Stimulated activated naive CD8-positive, alpha-beta T cell treated with anti-CD3 and anti-CD28 coated beads, Interleukin-15, Interleukin-2, amounts not matched to agents 100 ng/mL and 50 ng/mL, for 24 hours (primary cell): Measurements from ENCODE around the gene TMEM187.

ENCODE experiments used
- H3K27ac Mint-ChIP-seq: one replicate; pipeline ENCODE4 v1.8.0; 2021; ENCODE audit warnings: mild to moderate bottlenecking, mixed read lengths
- H3K27me3 Mint-ChIP-seq: one replicate; pipeline ENCODE4 v1.8.0; 2021; ENCODE audit warnings: mixed read lengths
- H3K36me3 Mint-ChIP-seq: one replicate; pipeline ENCODE4 v1.8.0; 2021; ENCODE audit warnings: low read depth, mixed read lengths
- H3K4me1 Mint-ChIP-seq: one replicate; pipeline ENCODE4 v1.8.0; 2021; ENCODE audit warnings: low read depth, mixed read lengths
- H3K4me3 Mint-ChIP-seq: one replicate; pipeline ENCODE4 v1.8.0; 2021; ENCODE audit warnings: mild to moderate bottlenecking, mixed read lengths
- H3K9me3 Mint-ChIP-seq: one replicate; pipeline ENCODE4 v1.8.0; 2021; ENCODE audit warnings: mixed read lengths

The TMEM187 gene

GRCh38 chrX:153945956-153946943, 26.3 kb upstream of the TMEM187 start:
- Mint-ChIP-seq H3K4me1 (peaks cover 36% of the 10 kb centered on the region), H3K27me3 (no peaks in the 10 kb centered on the region), H3K9me3 (no peaks in the 10 kb centered on the region), H3K27ac (no peak overlapping the region), H3K36me3 (peaks cover 9% of the 10 kb centered on the region), H3K4me3 (no peak overlapping the region)

GRCh38 chrX:153947009-153947769, 25.4 kb upstream of the TMEM187 start:
- peaks cover 38% of the 10 kb centered on the region for H3K4me1 Mint-ChIP-seq
- H3K36me3 Mint-ChIP-seq = peaks cover 12% of the 10 kb centered on the region
- H3K27ac Mint-ChIP-seq = peak overlapping the region; percentile 84
- no peaks in the 10 kb centered on the region for H3K27me3 Mint-ChIP-seq
- no peaks in the 10 kb centered on the region for H3K9me3 Mint-ChIP-seq
- H3K4me3 Mint-ChIP-seq = peak overlapping the region; percentile 9

- Mint-ChIP-seq H3K4me1 (peaks cover 38% of the 10 kb centered on the region), H3K36me3 (peaks cover 12% of the 10 kb centered on the region), H3K27ac (peak overlapping the region; percentile 84), H3K9me3 (no peaks in the 10 kb centered on the region), H3K4me3 (no peak overlapping the region), H3K27me3 (no peaks in the 10 kb centered on the region)
Measured at GRCh38 chrX:153948002-153948466, 24.5 kb upstream of the TMEM187 start.

GRCh38 chrX:153948847-153949805, 23.4 kb upstream of the TMEM187 start:
- H3K27me3 Mint-ChIP-seq = no peaks in the 10 kb centered on the region
- H3K36me3 Mint-ChIP-seq = peaks cover 12% of the 10 kb centered on the region
- H3K4me1 Mint-ChIP-seq = peaks cover 38% of the 10 kb centered on the region
- no peak overlapping the region for H3K4me3 Mint-ChIP-seq
- H3K9me3 Mint-ChIP-seq = no peaks in the 10 kb centered on the region
- peak overlapping the region; percentile 84 for H3K27ac Mint-ChIP-seq

GRCh38 chrX:153950127-153950526, 22.4 kb upstream of the TMEM187 start:
- Mint-ChIP-seq H3K4me3 (no peak overlapping the region), H3K36me3 (peaks cover 12% of the 10 kb centered on the region)

GRCh38 chrX:153951683-153952372, 20.7 kb upstream of the TMEM187 start:
- Mint-ChIP-seq H3K4me1 (peaks cover 35% of the 10 kb centered on the region), H3K36me3 (peaks cover 16% of the 10 kb centered on the region), H3K27ac (no peak overlapping the region), H3K4me3 (no peak overlapping the region), H3K27me3 (no peaks in the 10 kb centered on the region), H3K9me3 (no peaks in the 10 kb centered on the region)

More at GRCh38 chrX:153950127-153950526, 22.4 kb upstream of the TMEM187 start:
- H3K27ac Mint-ChIP-seq = no peak overlapping the region
- H3K9me3 Mint-ChIP-seq = no peaks in the 10 kb centered on the region
- no peaks in the 10 kb centered on the region for H3K27me3 Mint-ChIP-seq
- peaks cover 35% of the 10 kb centered on the region for H3K4me1 Mint-ChIP-seq

GRCh38 chrX:153952373-153953026, 20.1 kb upstream of the TMEM187 start:
- no peak overlapping the region for H3K4me3 Mint-ChIP-seq

GRCh38 chrX:153953342-153953830, 19.2 kb upstream of the TMEM187 start:
- no peaks in the 10 kb centered on the region for H3K9me3 Mint-ChIP-seq
- H3K27me3 Mint-ChIP-seq = no peaks in the 10 kb centered on the region
- H3K4me3 Mint-ChIP-seq = no peak overlapping the region
- H3K36me3 Mint-ChIP-seq = peaks cover 16% of the 10 kb centered on the region
- no peak overlapping the region for H3K27ac Mint-ChIP-seq
- H3K4me1 Mint-ChIP-seq = peaks cover 25% of the 10 kb centered on the region

More at GRCh38 chrX:153952373-153953026, 20.1 kb upstream of the TMEM187 start:
- Mint-ChIP-seq H3K4me1 (peaks cover 32% of the 10 kb centered on the region), H3K36me3 (peaks cover 16% of the 10 kb centered on the region), H3K27ac (no peak overlapping the region), H3K27me3 (no peaks in the 10 kb centered on the region), H3K9me3 (no peaks in the 10 kb centered on the region)

GRCh38 chrX:153953892-153954557, 18.5 kb upstream of the TMEM187 start:
- H3K36me3 Mint-ChIP-seq = peaks cover 16% of the 10 kb centered on the region
- no peak overlapping the region for H3K27ac Mint-ChIP-seq
- peaks cover 18% of the 10 kb centered on the region for H3K4me1 Mint-ChIP-seq
- H3K4me3 Mint-ChIP-seq = peak overlapping the region; percentile 10
- no peaks in the 10 kb centered on the region for H3K9me3 Mint-ChIP-seq
- H3K27me3 Mint-ChIP-seq = no peaks in the 10 kb centered on the region

- no peak overlapping the region for H3K27ac Mint-ChIP-seq
Measured at GRCh38 chrX:153954558-153955227, 17.9 kb upstream of the TMEM187 start.

GRCh38 chrX:153955228-153955732, 17.3 kb upstream of the TMEM187 start:
- Mint-ChIP-seq H3K36me3 (peaks cover 15% of the 10 kb centered on the region), H3K27ac (no peak overlapping the region), H3K27me3 (no peaks in the 10 kb centered on the region), H3K4me1 (peaks cover 13% of the 10 kb centered on the region), H3K9me3 (no peaks in the 10 kb centered on the region), H3K4me3 (no peak overlapping the region)

More at GRCh38 chrX:153954558-153955227, 17.9 kb upstream of the TMEM187 start:
- H3K4me1 Mint-ChIP-seq = peaks cover 13% of the 10 kb centered on the region
- no peaks in the 10 kb centered on the region for H3K27me3 Mint-ChIP-seq
- peaks cover 16% of the 10 kb centered on the region for H3K36me3 Mint-ChIP-seq
- no peaks in the 10 kb centered on the region for H3K9me3 Mint-ChIP-seq
- H3K4me3 Mint-ChIP-seq = peak overlapping the region; percentile 10
